ENCODE measurements around the gene DCHS2. TPM values are rescaled to one million over a fixed set of nuclear protein-coding genes. Genes with fewer than 3 reads are reported as not detected.

The DCHS2 gene
- total and polyA plus RNA-seq, 2 of the 8 experiments (the other 6 are each of a cell fraction or from before 2014, with no cell fraction given), result 0.54 to 2.6 TPM

DNA sequence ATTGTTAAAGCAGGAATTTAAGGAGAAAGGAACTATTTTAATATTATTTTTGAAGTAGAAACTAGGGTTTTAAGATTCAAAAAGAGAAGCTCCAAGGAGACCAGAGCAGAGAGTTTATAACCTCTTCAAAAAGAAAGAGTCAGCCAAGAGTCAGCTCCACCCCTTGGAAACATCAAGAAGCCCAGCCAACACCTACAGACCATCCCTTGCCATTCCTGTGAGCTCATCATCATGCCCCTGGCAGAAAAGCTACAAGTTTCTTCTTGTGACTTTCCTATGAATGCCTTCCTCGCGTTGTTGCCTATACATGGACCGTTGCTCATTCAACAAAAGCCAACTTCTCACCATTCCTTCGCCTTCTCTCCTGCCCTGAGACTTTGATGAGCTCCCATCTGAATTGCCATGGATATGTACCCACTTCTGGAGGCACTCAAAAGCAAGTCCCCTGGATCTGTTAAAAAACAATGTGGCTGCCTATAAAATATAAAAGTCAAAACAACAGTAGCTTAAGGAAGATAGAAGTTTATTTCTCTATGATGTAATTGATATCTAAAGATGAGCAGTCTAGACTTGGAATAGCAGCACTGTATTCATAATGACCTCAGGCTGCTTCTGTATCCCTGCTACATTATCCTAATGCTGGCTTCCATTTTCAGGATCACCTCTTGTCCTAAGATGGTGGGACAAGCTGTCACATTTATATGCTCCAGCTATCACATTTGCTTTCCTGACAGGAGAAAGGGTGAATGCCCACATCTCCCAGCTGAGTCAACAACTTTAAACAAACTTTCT is 38.3 kb upstream of the DCHS2 start:
- Histone ChIP-seq H3K23me2 (ENCODE audit: low read depth, low read length) (no peaks in the 10 kb centered on the region), H2AFZ (ENCODE audit: low read length) (0 out of 2 replicates have a peak overlapping the region, but pooled peaks have one; percentile 70), H3K27ac (ENCODE audit: low read depth, low read length) (no peak overlapping the region), H3K4ac (replicated peaks; ENCODE audit: insufficient read length, low read depth, low read length) (no peak overlapping the region), H2BK5ac (ENCODE audit: low read depth, low read length) (no peak overlapping the region), H4K91ac (replicated peaks; ENCODE audit: insufficient read length, low read length) (no peak overlapping the region), H2AK5ac (ENCODE audit: low read depth, low read length) (no peak overlapping the region), H2BK120ac (replicated peaks; ENCODE audit: low read depth, low read length) (no peak overlapping the region), H3K4me1 (replicated peaks in 1 of 4; ENCODE audit: control insufficient read depth in 3 of 4, insufficient read depth in 4 of 4, low read length in 3 of 4) (no peaks in the 10 kb centered on the region), H3K56ac (replicated peaks; ENCODE audit: insufficient read length, low read depth, low read length) (no peak overlapping the region), H3K79me1 (ENCODE audit: low read depth, low read length) (no peaks in the 10 kb centered on the region), H3K23ac (ENCODE audit: insufficient read length) (no peak overlapping the region), H4K5ac (ENCODE audit: insufficient read length, low read depth, low read length) (no peak overlapping the region), H4K8ac (ENCODE audit: extremely low read depth, insufficient read depth, low read length) (no peak overlapping the region), H2BK15ac (ENCODE audit: low read length) (no peak overlapping the region), H3K9me3 (ENCODE audit: insufficient read depth in 2 of 2, low read depth in 1 of 2, low read length in 1 of 2) (no peaks in the 10 kb centered on the region), H3K18ac (ENCODE audit: extremely low read depth, low read length) (no peak overlapping the region), H3K4me3 (ENCODE audit: extremely low read depth in 1 of 4, insufficient read depth in 2 of 4, low read depth in 3 of 4, low read length in 4 of 4) (no peak overlapping the region), H3K36me3 (ENCODE audit: control insufficient read depth in 2 of 4, insufficient read depth in 4 of 4, low read length in 3 of 4) (no peaks in the 10 kb centered on the region), H3K14ac (ENCODE audit: insufficient read length) (no peak overlapping the region), H4K20me1 (replicated peaks in 1 of 2; ENCODE audit: control insufficient read depth in 1 of 2, insufficient read depth in 2 of 2, low read length in 2 of 2) (peaks cover 0 to 4% of the 10 kb centered on the region in 2 experiments), H3K4me2 (ENCODE audit: insufficient read depth in 1 of 2, low read depth in 2 of 2, low read length in 2 of 2) (no peak overlapping the region), H3K9ac (replicated peaks in 1 of 4; ENCODE audit: extremely low read depth in 1 of 4, low read depth in 3 of 4, low read length in 3 of 4) (no peak overlapping the region), H3K27me3 (replicated peaks in 1 of 4; ENCODE audit: control insufficient read depth in 3 of 4, extremely low read depth in 1 of 4, insufficient read depth in 3 of 4, low read length in 3 of 4) (no peaks in the 10 kb centered on the region), H2BK12ac (ENCODE audit: low read depth, low read length) (no peak overlapping the region), H2BK20ac (ENCODE audit: low read length) (no peak overlapping the region), H3K79me2 (ENCODE audit: control insufficient read depth in 1 of 2, insufficient read depth in 2 of 2, low read length in 2 of 2) (no peaks in the 10 kb centered on the region)
- ChIA-PET CTCF (ENCODE audit: partially characterized antibody) (interaction anchor here (0.6 to 1.7 kb wide), 13 partner anchors 13 to 282 kb away, joined by 3 to 9 read pairs (median 3); no protein-coding TSS in a partner anchor), POLR2A (ENCODE audit: partially characterized antibody) (no interaction called here)
- FAIRE-seq (no peak), DNase-seq (ENCODE audit: low read depth in 1 of 2, low spot score in 2 of 2) (no peak)
- 94% methylated on average over 4 of the region's 4 CpGs; no CpG with 5 or more reads in 1 of the 2 experiments for WGBS, 2 experiments (ENCODE audit: extremely low coverage in 1 of 2, insufficient coverage in 1 of 2, insufficient read length in 1 of 2, insufficient replicate concordance in 2 of 2, low coverage in 1 of 2, low lambda C conversion rate in 2 of 2, missing lambda C conversion rate in 1 of 2)
- TF ChIP-seq SP2 (IDR thresholded peaks at IDR 0.05; ENCODE audit: low read length) (no peak), SRF (IDR thresholded peaks at IDR 0.05; ENCODE audit: low read depth, low read length) (no peak), HDAC2 (IDR thresholded peaks at IDR 0.05; ENCODE audit: borderline replicate concordance in 1 of 2, low read depth in 2 of 2, low read length in 2 of 2) (no peak), RBBP5 (IDR thresholded peaks at IDR 0.05; ENCODE audit: borderline replicate concordance, low read depth, low read length) (no peak)
- TF ChIP-seq, protein P1, sequence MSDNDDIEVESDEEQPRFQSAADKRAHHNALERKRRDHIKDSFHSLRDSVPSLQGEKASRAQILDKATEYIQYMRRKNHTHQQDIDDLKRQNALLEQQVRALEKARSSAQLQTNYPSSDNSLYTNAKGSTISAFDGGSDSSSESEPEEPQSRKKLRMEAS (IDR thresholded peaks at IDR 0.05), result no peak

Measured in H1 (cell line).